Body of pancreas (tissue), 4 donors: ENCODE results near the gene CDKN2D.

ENCODE experiments used
- POLR2A ChIP-seq, 3 donors: fragments of 450-650 bp; IDR thresholded peaks; one replicate each; pipeline ENCODE4 v1.6.1; 2016; ENCODE audit warnings: antibody characterized with exemption in 3 of 3, mild to moderate bottlenecking in 2 of 3
- TF ChIP-seq, protein P1 (sequence below), 7 experiments: fragments of 450-650 bp in 4 of 7; fragments of 200-600 bp in 3 of 7; sonication (generic) in 3 of 7; IDR thresholded peaks; one replicate each; pipeline ENCODE4 v1.5.1; 2016 to 2019; ENCODE audit warnings: antibody characterized with exemption in 7 of 7

DNA sequence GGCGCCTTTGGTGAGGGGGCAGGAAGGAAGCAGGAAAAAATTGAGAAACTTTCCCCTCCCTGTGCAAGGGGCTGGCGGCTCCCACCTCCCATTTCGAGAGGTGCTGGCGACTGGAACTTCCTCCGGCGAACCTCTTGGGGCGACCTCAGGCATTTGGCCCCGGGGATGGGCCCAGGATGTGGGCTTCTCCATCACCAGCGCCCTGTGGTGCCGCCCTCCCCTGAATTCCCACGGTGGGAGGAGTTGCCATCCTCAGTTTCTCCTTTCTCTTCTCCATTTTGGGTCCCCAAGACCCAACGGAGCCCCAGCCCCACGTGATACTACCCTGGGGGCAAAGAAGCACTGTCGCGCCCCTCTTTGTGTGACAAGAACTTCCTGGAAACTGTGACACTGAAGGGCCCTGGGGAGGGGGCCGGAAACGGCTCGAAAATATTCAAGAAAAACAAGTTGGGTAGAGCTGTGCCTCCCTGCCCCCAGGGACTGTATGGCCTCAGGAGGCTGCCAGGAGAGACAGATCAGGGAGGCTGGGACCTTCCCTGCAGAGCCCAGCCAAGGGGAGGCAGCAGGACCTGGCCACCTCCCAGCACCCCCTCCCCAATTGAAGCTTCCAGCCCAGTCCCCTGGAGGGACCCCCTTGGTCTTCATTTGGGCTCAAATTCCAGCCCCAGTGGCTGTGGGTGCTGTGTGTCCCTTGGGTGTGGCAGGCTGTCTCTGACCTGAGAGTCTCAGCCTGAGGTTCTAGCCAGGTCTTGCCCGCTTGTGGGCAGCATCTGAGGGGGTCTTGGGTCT, 34.5 kb upstream of the CDKN2D start:
- TF ChIP-seq, protein P1, sequence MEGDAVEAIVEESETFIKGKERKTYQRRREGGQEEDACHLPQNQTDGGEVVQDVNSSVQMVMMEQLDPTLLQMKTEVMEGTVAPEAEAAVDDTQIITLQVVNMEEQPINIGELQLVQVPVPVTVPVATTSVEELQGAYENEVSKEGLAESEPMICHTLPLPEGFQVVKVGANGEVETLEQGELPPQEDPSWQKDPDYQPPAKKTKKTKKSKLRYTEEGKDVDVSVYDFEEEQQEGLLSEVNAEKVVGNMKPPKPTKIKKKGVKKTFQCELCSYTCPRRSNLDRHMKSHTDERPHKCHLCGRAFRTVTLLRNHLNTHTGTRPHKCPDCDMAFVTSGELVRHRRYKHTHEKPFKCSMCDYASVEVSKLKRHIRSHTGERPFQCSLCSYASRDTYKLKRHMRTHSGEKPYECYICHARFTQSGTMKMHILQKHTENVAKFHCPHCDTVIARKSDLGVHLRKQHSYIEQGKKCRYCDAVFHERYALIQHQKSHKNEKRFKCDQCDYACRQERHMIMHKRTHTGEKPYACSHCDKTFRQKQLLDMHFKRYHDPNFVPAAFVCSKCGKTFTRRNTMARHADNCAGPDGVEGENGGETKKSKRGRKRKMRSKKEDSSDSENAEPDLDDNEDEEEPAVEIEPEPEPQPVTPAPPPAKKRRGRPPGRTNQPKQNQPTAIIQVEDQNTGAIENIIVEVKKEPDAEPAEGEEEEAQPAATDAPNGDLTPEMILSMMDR (IDR thresholded peaks at IDR 0.05): no peak
- peak in 2 of 3 donors; percentile 22 to 29 for TF ChIP-seq POLR2A (IDR thresholded peaks at IDR 0.05)
